D721Med (cell line): ENCODE results near the gene WEE1.

Experiments
- DNase-seq: peaks from one replicate; pipeline ENCODE4 v3.0.0; 2011; ENCODE audit warnings: low spot score; ENCODE audit not compliant: insufficient read length
- FAIRE-seq: peaks from 2 replicates; lab custom pipeline; 2011; peaks lifted over from hg19 to GRCh38; lab: Jason Lieb, UNC
- CTCF ChIP-seq: IDR thresholded peaks from 2 replicates; pipeline ENCODE4 v1.5.1; 2012; ENCODE audit warnings: mild to moderate bottlenecking, control low read depth; ENCODE audit not compliant: insufficient read depth; ENCODE audit errors: missing control alignments

WEE1 gene

DNA sequence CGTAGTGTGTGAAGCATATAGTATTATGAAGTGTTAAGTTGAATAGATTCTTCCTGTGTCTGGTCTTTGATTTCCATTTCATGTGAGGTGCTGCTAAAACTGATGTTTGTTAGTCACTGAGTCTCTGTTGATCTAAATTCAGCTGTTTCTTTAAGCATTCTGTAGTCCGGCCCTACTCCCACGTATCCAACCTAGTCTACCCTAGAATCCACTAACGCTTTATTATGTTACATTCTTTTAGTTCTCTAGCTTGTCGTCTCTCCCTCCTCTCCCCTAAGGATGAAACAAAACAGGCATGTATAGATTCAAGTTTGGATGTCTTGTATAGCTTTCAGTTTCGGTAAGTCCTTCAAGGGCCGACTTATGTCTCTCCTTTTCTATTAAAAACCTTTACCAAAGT lies 4.1 kb downstream of the WEE1 start:
- DNase-seq (no peak), FAIRE-seq (no peak)
- no peak for TF ChIP-seq CTCF

- FAIRE-seq, result no peak
- TF ChIP-seq CTCF, result no peak
These were observed 7.4 kb downstream of the WEE1 start for GRCh38 chr11:9580894-9581293.

DNA sequence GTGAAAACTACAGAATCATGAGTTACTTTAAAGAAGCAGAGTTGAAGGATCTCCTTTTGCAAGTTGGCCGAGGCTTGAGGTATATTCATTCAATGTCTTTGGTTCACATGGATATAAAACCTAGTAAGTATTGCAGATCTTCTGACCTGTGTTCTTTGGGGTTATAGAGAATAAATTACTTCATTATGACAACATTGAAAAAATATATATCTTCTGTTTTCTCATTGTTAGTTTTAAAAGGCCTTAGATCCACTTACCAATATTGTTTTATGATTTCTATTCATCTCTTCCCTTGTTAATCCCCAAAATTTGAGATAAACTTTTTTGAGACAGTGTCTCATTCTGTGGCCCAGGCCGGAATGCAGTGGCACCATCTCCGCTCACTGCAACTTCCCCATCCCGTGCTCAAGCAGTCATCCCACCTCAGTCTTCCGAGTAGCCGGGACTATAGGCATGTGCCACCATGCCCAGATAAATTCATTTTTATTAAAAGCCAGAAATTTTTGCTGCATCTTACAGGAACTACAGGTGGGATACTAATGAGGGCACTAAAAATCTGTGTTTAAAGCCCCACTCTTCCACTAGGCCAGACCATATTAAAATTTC lies 8.2 kb downstream of the WEE1 start:
- no peak for FAIRE-seq
- no peak for TF ChIP-seq CTCF
- DNase-seq, result no peak

More at GRCh38 chr11:9580894-9581293, 7.4 kb downstream of the WEE1 start:
- no peak for DNase-seq

- DNase-seq, result no peak
- no peak for FAIRE-seq
These were observed 17.2 kb downstream of the WEE1 start for GRCh38 chr11:9590717-9591116.

DNA sequence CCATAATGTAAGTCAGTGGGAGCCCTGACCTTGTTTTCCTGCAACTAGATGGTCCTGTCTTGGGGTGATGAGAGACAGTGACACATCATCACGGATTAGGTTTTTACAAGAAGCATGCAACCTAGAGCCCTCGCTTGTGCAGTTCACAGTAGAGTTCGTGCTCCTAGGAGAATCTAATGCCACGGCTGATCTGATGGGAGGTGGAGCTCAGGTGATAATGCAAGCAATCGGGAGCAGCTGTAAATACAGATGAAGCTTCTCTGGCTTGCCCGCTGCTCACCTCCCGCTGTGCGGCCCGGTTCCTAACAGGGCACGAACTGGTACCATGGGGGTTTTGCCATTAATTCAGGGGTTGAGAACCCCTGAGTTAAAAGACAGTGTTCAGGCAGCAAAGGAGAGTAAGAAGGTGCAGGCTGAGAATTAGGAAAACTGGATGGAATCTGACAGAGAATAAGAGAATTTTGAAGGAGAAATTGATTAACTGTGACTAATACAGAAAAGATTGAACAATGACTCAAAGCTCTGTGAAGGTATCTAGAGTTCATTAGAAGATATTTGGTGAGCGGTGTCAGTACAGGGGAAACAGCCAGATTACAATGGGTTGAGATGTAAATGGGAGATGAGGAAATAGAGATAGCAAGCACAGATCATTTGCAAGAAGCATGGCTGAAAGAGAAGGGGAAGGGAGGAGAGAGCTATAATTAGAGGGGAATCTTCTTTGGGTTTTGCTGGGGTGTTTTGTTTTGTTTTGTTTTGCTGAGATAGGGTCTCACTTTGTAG lies 21.0 kb downstream of the WEE1 start:
- no peak for TF ChIP-seq CTCF
- DNase-seq (no peak), FAIRE-seq (no peak)

More at GRCh38 chr11:9590717-9591116, 17.2 kb downstream of the WEE1 start:
- TF ChIP-seq CTCF, result no peak

DNA sequence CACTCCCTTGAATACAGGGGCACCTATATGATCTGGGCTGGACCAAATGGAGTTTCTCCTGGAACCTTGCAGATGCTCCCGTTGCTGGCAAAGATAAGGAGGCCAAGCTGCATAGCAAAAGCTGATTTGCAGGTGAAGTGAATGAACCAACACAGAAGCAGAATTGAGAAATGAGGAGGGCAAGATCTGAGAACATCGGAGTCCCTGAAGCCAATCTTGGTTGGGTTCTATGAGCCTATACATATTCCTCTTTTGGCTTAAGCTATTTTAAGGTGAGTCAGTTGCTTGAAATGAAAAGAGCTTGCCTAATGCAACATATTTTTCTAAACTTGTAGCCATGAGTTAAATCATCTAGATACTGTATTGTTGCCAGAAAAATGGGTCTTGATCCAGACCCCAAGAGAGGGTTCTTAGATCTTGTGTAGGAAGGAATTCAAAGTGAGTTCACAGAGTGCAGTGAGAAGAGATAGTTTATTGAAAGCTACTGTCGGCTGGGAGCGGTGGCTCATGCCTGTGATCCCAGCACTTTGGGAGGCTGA lies 23.5 kb downstream of the WEE1 start:
- TF ChIP-seq CTCF, result no peak
- FAIRE-seq (no peak), DNase-seq (no peak)

DNA sequence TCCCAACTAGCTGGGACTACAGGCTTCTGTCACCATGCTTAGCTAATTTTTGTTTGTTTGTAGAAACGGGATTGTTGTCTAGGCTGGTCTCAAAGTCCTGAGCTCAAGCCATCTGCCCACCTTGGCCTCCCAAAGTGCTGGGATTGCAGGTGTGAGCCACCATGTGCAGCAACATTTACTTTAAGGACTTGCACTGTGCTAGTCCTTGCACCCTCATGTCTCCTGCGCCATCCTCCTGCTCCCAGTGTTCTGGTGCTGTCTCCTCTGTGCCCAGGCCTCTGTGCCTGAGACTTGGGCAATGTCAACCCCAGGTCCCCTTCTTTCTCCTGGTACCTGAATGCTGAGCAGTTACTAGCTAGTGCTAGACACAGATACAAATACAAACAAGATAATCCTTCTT lies 26.7 kb downstream of the WEE1 start:
- no peak for TF ChIP-seq CTCF
- FAIRE-seq (no peak), DNase-seq (no peak)
